ENCODE data around the gene STRBP. TPM values are rescaled to one million over a fixed set of nuclear protein-coding genes. Genes with fewer than 3 reads are reported as not detected.

The STRBP gene
- total RNA-seq, 1 experiment from 2014 or later, result 96.3 TPM

DNA sequence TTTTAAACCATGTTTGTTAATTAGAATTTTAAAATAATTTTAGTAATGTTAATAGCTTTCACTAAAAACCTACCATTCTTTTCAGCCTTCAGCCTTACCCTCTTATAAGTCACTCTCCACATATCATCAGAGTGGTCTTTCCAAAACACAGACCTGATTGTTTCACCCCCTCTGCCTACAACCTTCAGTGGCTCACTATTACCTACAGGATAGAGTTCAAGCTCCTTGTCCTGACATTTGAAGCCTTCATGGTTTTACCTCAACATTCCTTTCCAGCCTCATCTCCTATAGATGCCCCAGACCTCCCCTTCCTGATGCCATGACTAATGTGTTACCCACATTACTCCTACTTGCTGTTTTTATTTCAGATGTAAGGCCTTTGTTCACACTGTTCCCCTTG lies 27.8 kb upstream of the STRBP start:
- ChIA-PET POLR2A (interaction anchor here (1.3 kb wide), 1 partner anchor 301 kb away, joined by 3 read pairs; no protein-coding TSS in a partner anchor), CTCF (no interaction called here)
- Mint-ChIP-seq H3K4me3 (no peak overlapping the region), H3K4me1 (no peaks in the 10 kb centered on the region; the same call in 1 of the 2 replicates), H3K27me3 (ENCODE audit: low read depth) (no peaks in the 10 kb centered on the region), H3K27ac (no peak overlapping the region), H3K36me3 (no peaks in the 10 kb centered on the region), H3K9me3 (no peaks in the 10 kb centered on the region)
- DNase-seq (ENCODE audit: low spot score) (no peak), ATAC-seq (no peak)
- TF ChIP-seq MYBL2 (CRISPR knock-in tag; IDR thresholded peaks at IDR 0.05) (no peak), GTF2I (CRISPR knock-in tag; conservative IDR thresholded peaks at IDR 0.05) (0 out of 2 replicates have a peak, but pooled peaks have one; percentile 40)

DNA sequence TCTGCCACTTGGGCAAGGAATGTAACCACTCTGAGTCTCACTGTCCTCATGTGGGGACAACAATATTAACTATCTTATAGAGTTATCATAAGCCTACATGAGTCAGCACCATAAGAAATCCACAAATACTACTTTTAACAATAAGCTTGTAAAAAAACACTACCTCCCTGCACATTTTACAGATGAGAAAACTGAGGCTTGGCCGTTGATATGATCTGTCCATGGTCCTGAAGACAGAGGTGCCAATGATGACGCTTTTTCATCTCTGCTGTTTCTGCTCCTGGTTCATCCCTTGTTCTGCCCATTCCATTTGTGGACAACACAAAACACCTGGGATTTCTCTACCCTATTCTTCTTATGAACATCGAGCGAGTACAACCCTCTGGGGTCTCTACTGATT lies 23.4 kb upstream of the STRBP start:
- POLR2A ChIA-PET, result no interaction called here
- no peak overlapping the region for H3K27ac Mint-ChIP-seq
- no peaks in the 10 kb centered on the region; the same call in 1 of the 2 replicates for H3K4me1 Mint-ChIP-seq
- ATAC-seq, result no peak
- H3K4me3 Mint-ChIP-seq, result no peak overlapping the region
- CTCF ChIA-PET, result interaction anchor here (1.5 kb wide), 1 partner anchor 62 kb away, joined by 10 read pairs; no protein-coding TSS in a partner anchor
- no peaks in the 10 kb centered on the region for H3K27me3 Mint-ChIP-seq (ENCODE audit: low read depth)
- H3K9me3 Mint-ChIP-seq, result no peaks in the 10 kb centered on the region
- TF ChIP-seq FOXK1 (CRISPR knock-in tag; IDR thresholded peaks at IDR 0.05), result no peak
- TF ChIP-seq, protein P1, sequence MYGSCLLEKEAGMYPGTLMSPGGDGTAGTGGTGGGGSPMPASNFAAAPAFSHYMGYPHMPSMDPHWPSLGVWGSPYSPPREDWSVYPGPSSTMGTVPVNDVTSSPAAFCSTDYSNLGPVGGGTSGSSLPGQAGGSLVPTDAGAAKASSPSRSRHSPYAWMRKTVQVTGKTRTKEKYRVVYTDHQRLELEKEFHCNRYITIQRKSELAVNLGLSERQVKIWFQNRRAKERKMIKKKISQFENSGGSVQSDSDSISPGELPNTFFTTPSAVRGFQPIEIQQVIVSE (CRISPR knock-in tag; IDR thresholded peaks at IDR 0.05; ENCODE audit: borderline replicate concordance), result no peak
- TF ChIP-seq, protein P2, sequence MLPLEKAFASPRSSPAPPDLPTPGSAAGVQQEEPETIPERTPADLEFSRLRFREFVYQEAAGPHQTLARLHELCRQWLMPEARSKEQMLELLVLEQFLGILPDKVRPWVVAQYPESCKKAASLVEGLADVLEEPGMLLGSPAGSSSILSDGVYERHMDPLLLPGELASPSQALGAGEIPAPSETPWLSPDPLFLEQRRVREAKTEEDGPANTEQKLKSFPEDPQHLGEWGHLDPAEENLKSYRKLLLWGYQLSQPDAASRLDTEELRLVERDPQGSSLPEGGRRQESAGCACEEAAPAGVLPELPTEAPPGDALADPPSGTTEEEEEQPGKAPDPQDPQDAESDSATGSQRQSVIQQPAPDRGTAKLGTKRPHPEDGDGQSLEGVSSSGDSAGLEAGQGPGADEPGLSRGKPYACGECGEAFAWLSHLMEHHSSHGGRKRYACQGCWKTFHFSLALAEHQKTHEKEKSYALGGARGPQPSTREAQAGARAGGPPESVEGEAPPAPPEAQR (CRISPR knock-in tag; IDR thresholded peaks at IDR 0.05), result no peak
- DNase-seq (ENCODE audit: low spot score), result no peak
- no peaks in the 10 kb centered on the region for H3K36me3 Mint-ChIP-seq

DNA sequence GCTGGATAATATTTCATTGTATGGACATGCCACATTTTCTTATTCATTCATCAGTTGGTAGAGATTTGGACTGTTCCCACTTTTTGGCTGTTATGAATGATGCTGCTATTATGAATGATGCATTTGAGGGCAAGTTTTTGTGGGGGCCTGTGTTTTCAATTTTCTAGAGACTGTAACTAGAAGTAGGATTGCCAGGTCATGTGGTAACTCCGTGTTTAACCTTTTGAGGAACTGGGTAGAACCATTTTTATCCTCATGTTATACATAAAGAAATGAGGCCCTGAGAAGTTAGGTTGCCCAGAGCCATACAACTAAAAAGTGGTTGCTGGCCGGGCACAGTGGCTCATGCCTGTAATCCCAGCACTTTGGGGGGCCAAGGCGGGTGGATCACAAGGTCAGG lies 22.4 kb upstream of the STRBP start:
- DNase-seq (ENCODE audit: low spot score), result no peak
- ATAC-seq, result no peak
- Mint-ChIP-seq H3K4me1 (no peaks in the 10 kb centered on the region; the same call in 1 of the 2 replicates), H3K27me3 (ENCODE audit: low read depth) (no peaks in the 10 kb centered on the region), H3K9me3 (no peaks in the 10 kb centered on the region), H3K27ac (no peak overlapping the region), H3K36me3 (no peaks in the 10 kb centered on the region), H3K4me3 (no peak overlapping the region)
- POLR2A ChIA-PET, result no interaction called here
- CTCF ChIA-PET, result no interaction called here
- TF ChIP-seq EMX1 (CRISPR knock-in tag; IDR thresholded peaks at IDR 0.05) (no peak), OVOL2 (CRISPR knock-in tag; IDR thresholded peaks at IDR 0.05; ENCODE audit: borderline replicate concordance) (no peak), RELA (CRISPR knock-in tag; IDR thresholded peaks at IDR 0.05; ENCODE audit: borderline replicate concordance) (no peak), ZNF423 (CRISPR knock-in tag; IDR thresholded peaks at IDR 0.05) (no peak), TEAD4 (CRISPR knock-in tag; IDR thresholded peaks at IDR 0.05) (no peak), NFE2L1 (CRISPR knock-in tag; IDR thresholded peaks at IDR 0.05) (no peak), FOXP1 (CRISPR knock-in tag; IDR thresholded peaks at IDR 0.05; ENCODE audit: borderline replicate concordance) (no peak)
- TF ChIP-seq, protein P2 (CRISPR knock-in tag; IDR thresholded peaks at IDR 0.05), result no peak
- TF ChIP-seq, protein P3, sequence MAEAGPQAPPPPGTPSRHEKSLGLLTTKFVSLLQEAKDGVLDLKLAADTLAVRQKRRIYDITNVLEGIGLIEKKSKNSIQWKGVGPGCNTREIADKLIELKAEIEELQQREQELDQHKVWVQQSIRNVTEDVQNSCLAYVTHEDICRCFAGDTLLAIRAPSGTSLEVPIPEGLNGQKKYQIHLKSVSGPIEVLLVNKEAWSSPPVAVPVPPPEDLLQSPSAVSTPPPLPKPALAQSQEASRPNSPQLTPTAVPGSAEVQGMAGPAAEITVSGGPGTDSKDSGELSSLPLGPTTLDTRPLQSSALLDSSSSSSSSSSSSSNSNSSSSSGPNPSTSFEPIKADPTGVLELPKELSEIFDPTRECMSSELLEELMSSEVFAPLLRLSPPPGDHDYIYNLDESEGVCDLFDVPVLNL (CRISPR knock-in tag; IDR thresholded peaks at IDR 0.05; ENCODE audit: borderline replicate concordance, low read depth), result no peak
- TF ChIP-seq, protein P4, sequence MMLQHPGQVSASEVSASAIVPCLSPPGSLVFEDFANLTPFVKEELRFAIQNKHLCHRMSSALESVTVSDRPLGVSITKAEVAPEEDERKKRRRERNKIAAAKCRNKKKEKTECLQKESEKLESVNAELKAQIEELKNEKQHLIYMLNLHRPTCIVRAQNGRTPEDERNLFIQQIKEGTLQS (CRISPR knock-in tag; conservative IDR thresholded peaks at IDR 0.05), result no peak
- TF ChIP-seq, protein P5, sequence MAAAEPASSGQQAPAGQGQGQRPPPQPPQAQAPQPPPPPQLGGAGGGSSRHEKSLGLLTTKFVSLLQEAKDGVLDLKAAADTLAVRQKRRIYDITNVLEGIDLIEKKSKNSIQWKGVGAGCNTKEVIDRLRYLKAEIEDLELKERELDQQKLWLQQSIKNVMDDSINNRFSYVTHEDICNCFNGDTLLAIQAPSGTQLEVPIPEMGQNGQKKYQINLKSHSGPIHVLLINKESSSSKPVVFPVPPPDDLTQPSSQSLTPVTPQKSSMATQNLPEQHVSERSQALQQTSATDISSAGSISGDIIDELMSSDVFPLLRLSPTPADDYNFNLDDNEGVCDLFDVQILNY (CRISPR knock-in tag; IDR thresholded peaks at IDR 0.05), result no peak
- TF ChIP-seq, protein P6, sequence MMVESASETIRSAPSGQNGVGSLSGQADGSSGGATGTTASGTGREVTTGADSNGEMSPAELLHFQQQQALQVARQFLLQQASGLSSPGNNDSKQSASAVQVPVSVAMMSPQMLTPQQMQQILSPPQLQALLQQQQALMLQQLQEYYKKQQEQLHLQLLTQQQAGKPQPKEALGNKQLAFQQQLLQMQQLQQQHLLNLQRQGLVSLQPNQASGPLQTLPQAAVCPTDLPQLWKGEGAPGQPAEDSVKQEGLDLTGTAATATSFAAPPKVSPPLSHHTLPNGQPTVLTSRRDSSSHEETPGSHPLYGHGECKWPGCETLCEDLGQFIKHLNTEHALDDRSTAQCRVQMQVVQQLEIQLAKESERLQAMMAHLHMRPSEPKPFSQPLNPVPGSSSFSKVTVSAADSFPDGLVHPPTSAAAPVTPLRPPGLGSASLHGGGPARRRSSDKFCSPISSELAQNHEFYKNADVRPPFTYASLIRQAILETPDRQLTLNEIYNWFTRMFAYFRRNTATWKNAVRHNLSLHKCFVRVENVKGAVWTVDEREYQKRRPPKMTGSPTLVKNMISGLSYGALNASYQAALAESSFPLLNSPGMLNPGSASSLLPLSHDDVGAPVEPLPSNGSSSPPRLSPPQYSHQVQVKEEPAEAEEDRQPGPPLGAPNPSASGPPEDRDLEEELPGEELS (CRISPR knock-in tag; IDR thresholded peaks at IDR 0.05), result no peak
- TF ChIP-seq, protein P7, sequence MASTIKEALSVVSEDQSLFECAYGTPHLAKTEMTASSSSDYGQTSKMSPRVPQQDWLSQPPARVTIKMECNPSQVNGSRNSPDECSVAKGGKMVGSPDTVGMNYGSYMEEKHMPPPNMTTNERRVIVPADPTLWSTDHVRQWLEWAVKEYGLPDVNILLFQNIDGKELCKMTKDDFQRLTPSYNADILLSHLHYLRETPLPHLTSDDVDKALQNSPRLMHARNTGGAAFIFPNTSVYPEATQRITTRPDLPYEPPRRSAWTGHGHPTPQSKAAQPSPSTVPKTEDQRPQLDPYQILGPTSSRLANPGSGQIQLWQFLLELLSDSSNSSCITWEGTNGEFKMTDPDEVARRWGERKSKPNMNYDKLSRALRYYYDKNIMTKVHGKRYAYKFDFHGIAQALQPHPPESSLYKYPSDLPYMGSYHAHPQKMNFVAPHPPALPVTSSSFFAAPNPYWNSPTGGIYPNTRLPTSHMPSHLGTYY (CRISPR knock-in tag; IDR thresholded peaks at IDR 0.05), result no peak
- TF ChIP-seq, protein P8, sequence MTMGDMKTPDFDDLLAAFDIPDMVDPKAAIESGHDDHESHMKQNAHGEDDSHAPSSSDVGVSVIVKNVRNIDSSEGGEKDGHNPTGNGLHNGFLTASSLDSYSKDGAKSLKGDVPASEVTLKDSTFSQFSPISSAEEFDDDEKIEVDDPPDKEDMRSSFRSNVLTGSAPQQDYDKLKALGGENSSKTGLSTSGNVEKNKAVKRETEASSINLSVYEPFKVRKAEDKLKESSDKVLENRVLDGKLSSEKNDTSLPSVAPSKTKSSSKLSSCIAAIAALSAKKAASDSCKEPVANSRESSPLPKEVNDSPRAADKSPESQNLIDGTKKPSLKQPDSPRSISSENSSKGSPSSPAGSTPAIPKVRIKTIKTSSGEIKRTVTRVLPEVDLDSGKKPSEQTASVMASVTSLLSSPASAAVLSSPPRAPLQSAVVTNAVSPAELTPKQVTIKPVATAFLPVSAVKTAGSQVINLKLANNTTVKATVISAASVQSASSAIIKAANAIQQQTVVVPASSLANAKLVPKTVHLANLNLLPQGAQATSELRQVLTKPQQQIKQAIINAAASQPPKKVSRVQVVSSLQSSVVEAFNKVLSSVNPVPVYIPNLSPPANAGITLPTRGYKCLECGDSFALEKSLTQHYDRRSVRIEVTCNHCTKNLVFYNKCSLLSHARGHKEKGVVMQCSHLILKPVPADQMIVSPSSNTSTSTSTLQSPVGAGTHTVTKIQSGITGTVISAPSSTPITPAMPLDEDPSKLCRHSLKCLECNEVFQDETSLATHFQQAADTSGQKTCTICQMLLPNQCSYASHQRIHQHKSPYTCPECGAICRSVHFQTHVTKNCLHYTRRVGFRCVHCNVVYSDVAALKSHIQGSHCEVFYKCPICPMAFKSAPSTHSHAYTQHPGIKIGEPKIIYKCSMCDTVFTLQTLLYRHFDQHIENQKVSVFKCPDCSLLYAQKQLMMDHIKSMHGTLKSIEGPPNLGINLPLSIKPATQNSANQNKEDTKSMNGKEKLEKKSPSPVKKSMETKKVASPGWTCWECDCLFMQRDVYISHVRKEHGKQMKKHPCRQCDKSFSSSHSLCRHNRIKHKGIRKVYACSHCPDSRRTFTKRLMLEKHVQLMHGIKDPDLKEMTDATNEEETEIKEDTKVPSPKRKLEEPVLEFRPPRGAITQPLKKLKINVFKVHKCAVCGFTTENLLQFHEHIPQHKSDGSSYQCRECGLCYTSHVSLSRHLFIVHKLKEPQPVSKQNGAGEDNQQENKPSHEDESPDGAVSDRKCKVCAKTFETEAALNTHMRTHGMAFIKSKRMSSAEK (CRISPR knock-in tag; IDR thresholded peaks at IDR 0.05; ENCODE audit: borderline replicate concordance), result no peak
